H1 (cell line): ENCODE results near the gene TGM2. TPM values are rescaled to one million over a fixed set of nuclear protein-coding genes. Genes with fewer than 3 reads are reported as not detected.

Source experiments
- CTCF ChIA-PET: fragments of 300-600 bp; sonication (Branson Sonifier 250); formaldehyde crosslinking; loops from one replicate; lab custom pipeline; 2021; ENCODE audit not compliant: partially characterized antibody; lab: Charles Lee
- POLR2A ChIA-PET: fragments of 300-600 bp; sonication (Branson Sonifier 250); formaldehyde crosslinking; loops from one replicate; lab custom pipeline; 2021; ENCODE audit warnings: inconsistent platforms; ENCODE audit not compliant: partially characterized antibody; lab: Charles Lee
- DNase-seq, 2 experiments: peaks; one replicate each; pipeline versions ENCODE4 v3.0.0 to v3.0.0-alpha.2; 2010 to 2022; ENCODE audit warnings: low spot score in 2 of 2, low read depth in 1 of 2, mixed read lengths in 1 of 2
- FAIRE-seq: peaks from 2 replicates; lab custom pipeline; 2011; peaks lifted over from hg19 to GRCh38; lab: Jason Lieb, UNC
- H2AFZ ChIP-seq: 2 replicates; pipeline ENCODE4 v1.8.1; 2012; ENCODE audit warnings: low read length, inconsistent platforms
- H2AK5ac ChIP-seq: 2 replicates; pipeline ENCODE4 v1.6.1; 2013; ENCODE audit warnings: low read depth, low read length
- H2BK120ac ChIP-seq: replicated peaks from 2 replicates; pipeline ENCODE3; 2013; ENCODE audit warnings: low read depth, low read length, inconsistent platforms
- H2BK12ac ChIP-seq: 2 replicates; pipeline ENCODE4 v1.6.1; 2013; ENCODE audit warnings: low read depth, low read length
- H2BK15ac ChIP-seq: 2 replicates; pipeline ENCODE4 v1.6.1; 2013; ENCODE audit warnings: low read length
- H2BK20ac ChIP-seq: 2 replicates; pipeline ENCODE4 v1.6.1; 2013; ENCODE audit warnings: low read length
- H2BK5ac ChIP-seq: 2 replicates; pipeline ENCODE4 v1.6.1; 2013; ENCODE audit warnings: low read depth, low read length
- H3K14ac ChIP-seq: 2 replicates; pipeline ENCODE4 v1.6.1; 2013; ENCODE audit warnings: inconsistent platforms; ENCODE audit not compliant: insufficient read length
- H3K18ac ChIP-seq: 2 replicates; pipeline ENCODE4 v1.6.1; 2013; ENCODE audit warnings: low read length; ENCODE audit errors: extremely low read depth
- H3K23ac ChIP-seq: 2 replicates; pipeline ENCODE4 v1.6.1; 2013; ENCODE audit warnings: inconsistent platforms; ENCODE audit not compliant: insufficient read length
- H3K23me2 ChIP-seq: 2 replicates; pipeline ENCODE4 v1.6.1; 2013; ENCODE audit warnings: low read depth, low read length
- H3K27ac ChIP-seq: 2 replicates; pipeline ENCODE4 v1.6.1; 2011; ENCODE audit warnings: low read depth, low read length, inconsistent platforms
- H3K27me3 ChIP-seq, 4 experiments: replicated peaks in 1 of 4; 1 replicate in 1 of 4; 2 replicates in 3 of 4; pipeline versions ENCODE4 v1.6.1 to v1.8.1; 2011 to 2013; ENCODE audit warnings: low read length in 3 of 4, mild to moderate bottlenecking in 3 of 4, inconsistent platforms in 2 of 4, mixed read lengths in 2 of 4, moderate library complexity in 1 of 4; ENCODE audit not compliant: control insufficient read depth in 3 of 4, insufficient read depth in 3 of 4; ENCODE audit errors: extremely low read depth in 1 of 4
- H3K36me3 ChIP-seq, 4 experiments: 2 replicates each; pipeline versions ENCODE4 v1.6.1 to v1.8.1; 2011 to 2013; ENCODE audit warnings: mild to moderate bottlenecking in 4 of 4, low read length in 3 of 4, moderate library complexity in 2 of 4, control low read depth in 1 of 4, inconsistent platforms in 1 of 4; ENCODE audit not compliant: insufficient read depth in 4 of 4, control insufficient read depth in 2 of 4
- H3K4ac ChIP-seq: replicated peaks from 2 replicates; pipeline ENCODE3; 2013; ENCODE audit warnings: low read length, low read depth, mixed read lengths, inconsistent platforms; ENCODE audit not compliant: insufficient read length
- H3K4me1 ChIP-seq, 4 experiments: replicated peaks in 1 of 4; 1 replicate in 1 of 4; 2 replicates in 3 of 4; pipeline versions ENCODE4 v1.6.1 to v1.8.1; 2011 to 2013; ENCODE audit warnings: low read length in 3 of 4, inconsistent platforms in 2 of 4, mixed read lengths in 1 of 4; ENCODE audit not compliant: insufficient read depth in 4 of 4, control insufficient read depth in 3 of 4
- H3K4me2 ChIP-seq, 2 experiments: 2 replicates each; pipeline versions ENCODE4 v1.6.1 to v1.8.1; 2011 to 2013; ENCODE audit warnings: low read depth in 2 of 2, low read length in 2 of 2, control low read depth in 1 of 2, inconsistent platforms in 1 of 2, mild to moderate bottlenecking in 1 of 2; ENCODE audit not compliant: insufficient read depth in 1 of 2
- H3K4me3 ChIP-seq, 4 experiments: fragments of 200-600, 300-600 bp in 1 of 4; sonication (generic), shearing (Covaris generic), sonication (Bioruptor Twin) in 1 of 4; 2 replicates each; pipeline versions ENCODE4 v1.5.1 to v1.8.1; 2011 to 2016; ENCODE audit warnings: low read length in 4 of 4, low read depth in 3 of 4, control low read depth in 2 of 4, inconsistent platforms in 2 of 4, mild to moderate bottlenecking in 2 of 4, mixed read lengths in 1 of 4, moderate library complexity in 1 of 4; ENCODE audit not compliant: insufficient read depth in 2 of 4; ENCODE audit errors: extremely low read depth in 1 of 4
- H3K56ac ChIP-seq: replicated peaks from 2 replicates; pipeline ENCODE3; 2013; ENCODE audit warnings: low read depth, mild to moderate bottlenecking, mixed read lengths, low read length, inconsistent platforms; ENCODE audit not compliant: insufficient read length
- H3K79me1 ChIP-seq: 2 replicates; pipeline ENCODE4 v1.6.1; 2013; ENCODE audit warnings: low read depth, low read length, control low read depth
- H3K79me2 ChIP-seq, 2 experiments: 2 replicates each; pipeline versions ENCODE4 v1.6.1 to v1.8.1; 2012 to 2013; ENCODE audit warnings: low read length in 2 of 2, mild to moderate bottlenecking in 2 of 2, inconsistent platforms in 1 of 2; ENCODE audit not compliant: insufficient read depth in 2 of 2, control insufficient read depth in 1 of 2
- H3K9ac ChIP-seq, 4 experiments: replicated peaks in 1 of 4; 1 replicate in 1 of 4; 2 replicates in 3 of 4; pipeline versions ENCODE4 v1.6.1 to v1.8.1; 2011 to 2013; ENCODE audit warnings: low read depth in 3 of 4, low read length in 3 of 4, control low read depth in 2 of 4, mild to moderate bottlenecking in 2 of 4, moderate library complexity in 2 of 4, inconsistent platforms in 1 of 4; ENCODE audit errors: extremely low read depth in 1 of 4
- H3K9me3 ChIP-seq, 2 experiments: 2 replicates each; pipeline versions ENCODE4 v1.6.1 to v1.8.1; 2012 to 2013; ENCODE audit warnings: mild to moderate bottlenecking in 2 of 2, moderate library complexity in 2 of 2, control low read depth in 1 of 2, inconsistent platforms in 1 of 2, low read depth in 1 of 2, low read length in 1 of 2, mixed read lengths in 1 of 2; ENCODE audit not compliant: insufficient read depth in 2 of 2
- H4K20me1 ChIP-seq, 2 experiments: replicated peaks in 1 of 2; 2 replicates each; pipeline versions ENCODE3 to v1.8.1; 2011 to 2013; ENCODE audit warnings: inconsistent platforms in 2 of 2, low read length in 2 of 2, mild to moderate bottlenecking in 1 of 2; ENCODE audit not compliant: insufficient read depth in 2 of 2, control insufficient read depth in 1 of 2
- H4K5ac ChIP-seq: 2 replicates; pipeline ENCODE4 v1.6.1; 2013; ENCODE audit warnings: low read length, low read depth, mixed read lengths, inconsistent platforms; ENCODE audit not compliant: insufficient read length
- H4K8ac ChIP-seq: 2 replicates; pipeline ENCODE4 v1.8.0; 2013; ENCODE audit warnings: mild to moderate bottlenecking, moderate library complexity, low read length, inconsistent platforms; ENCODE audit not compliant: insufficient read depth; ENCODE audit errors: extremely low read depth
- H4K91ac ChIP-seq: replicated peaks from 2 replicates; pipeline ENCODE3; 2013; ENCODE audit warnings: low read length, mixed read lengths, inconsistent platforms; ENCODE audit not compliant: insufficient read length
- SAP30 ChIP-seq: fragments of 300-600 bp; sonication (generic); IDR thresholded peaks from 2 replicates; pipeline ENCODE4 v1.7.1; 2012; ENCODE audit warnings: low read length, moderate library complexity, mild to moderate bottlenecking, inconsistent platforms; ENCODE audit not compliant: insufficient read depth, insufficient replicate concordance
- WGBS, 2 experiments: shearing (Covaris generic) in 1 of 2; methylation state at CpG; one replicate each; pipeline versions ENCODE4 v1.1.6 to v1.1.7; 2013 to 2015; ENCODE audit warnings: low lambda C conversion rate in 2 of 2, mixed read lengths in 2 of 2, inconsistent platforms in 1 of 2, low coverage in 1 of 2, missing lambda C conversion rate in 1 of 2; ENCODE audit not compliant: insufficient replicate concordance in 2 of 2, insufficient coverage in 1 of 2, insufficient read length in 1 of 2; ENCODE audit errors: extremely low coverage in 1 of 2, missing lambda C conversion rate in 1 of 2; 5-methylcytosine and 5-hydroxymethylcytosine counted together
- polyA plus RNA-seq, 7 experiments: library from polyadenylated mRNA; depleted of rRNA in 3 of 7; stranded (reverse) in 5 of 7; unstranded in 2 of 7; fragments of >200 nt in 5 of 7; fragments of 200-250 nt in 2 of 7; gene quantifications; 1 replicate in 5 of 7; 2 replicates in 1 of 7; 4 replicates in 1 of 7; pipeline versions ENCODE4 v1.2.1 to v1.2.3, GENCODE V29; 2011 to 2013; ENCODE audit warnings: missing spikeins in 2 of 7, mixed read lengths in 2 of 7
- total RNA-seq: library from RNA; stranded (reverse); fragmentation: NEBNext Ultra II Directional; extraction: Animal tissue kit (Norgen Biotek cat#: 25700); gene quantifications from 2 replicates; pipeline ENCODE4 v1.2.1, GENCODE V29; 2021

The TGM2 gene
- total and polyA plus RNA-seq, 2 of the 8 experiments (the other 6 are each of a cell fraction or from before 2014, with no cell fraction given): 0.86 to 1.0 TPM

GRCh38 chr20:38209054-38209675, 44.1 kb upstream of the TGM2 start:
- Histone ChIP-seq H3K36me3 (no peaks in the 10 kb centered on the region), H2BK15ac (no peak overlapping the region), H4K5ac (no peak overlapping the region), H3K4me2 (no peak overlapping the region), H3K9ac (no peak overlapping the region), H3K56ac (no peak overlapping the region), H3K4me3 (no peak overlapping the region), H4K8ac (no peak overlapping the region), H3K27ac (no peak overlapping the region), H3K79me1 (no peaks in the 10 kb centered on the region), H2BK20ac (no peak overlapping the region), H3K4me1 (no peaks in the 10 kb centered on the region), H3K27me3 (no peaks in the 10 kb centered on the region), H2AK5ac (no peak overlapping the region), H2AFZ (no peak overlapping the region), H3K14ac (no peak overlapping the region), H3K23ac (no peak overlapping the region), H2BK12ac (no peak overlapping the region), H2BK5ac (no peak overlapping the region), H4K20me1 (no peaks in the 10 kb centered on the region), H2BK120ac (no peak overlapping the region), H3K79me2 (no peaks in the 10 kb centered on the region), H3K23me2 (no peaks in the 10 kb centered on the region), H4K91ac (no peak overlapping the region), H3K18ac (no peak overlapping the region), H3K9me3 (no peaks in the 10 kb centered on the region), H3K4ac (no peak overlapping the region)
- 85% methylated on average over 4 of the region's 4 CpGs; no CpG with 5 or more reads in 1 of the 2 experiments for WGBS, 2 experiments
- TF ChIP-seq SAP30: no peak
- ChIA-PET POLR2A (no interaction called here), CTCF (interaction anchor here (1.2 to 4.7 kb wide), 5 partner anchors 7 to 136 kb away, joined by 3 to 41 read pairs (median 12); no protein-coding TSS in a partner anchor)
- FAIRE-seq (no peak), DNase-seq (no peak)
